ENCODE measurements around the gene BCAS1. TPM values are rescaled to one million over a fixed set of nuclear protein-coding genes. Genes with fewer than 3 reads are reported as not detected.

Gene BCAS1
- total and polyA plus RNA-seq, 2 donors (not counting 3 experiments of a cell fraction or from before 2014, with no cell fraction given), result not detected

DNA sequence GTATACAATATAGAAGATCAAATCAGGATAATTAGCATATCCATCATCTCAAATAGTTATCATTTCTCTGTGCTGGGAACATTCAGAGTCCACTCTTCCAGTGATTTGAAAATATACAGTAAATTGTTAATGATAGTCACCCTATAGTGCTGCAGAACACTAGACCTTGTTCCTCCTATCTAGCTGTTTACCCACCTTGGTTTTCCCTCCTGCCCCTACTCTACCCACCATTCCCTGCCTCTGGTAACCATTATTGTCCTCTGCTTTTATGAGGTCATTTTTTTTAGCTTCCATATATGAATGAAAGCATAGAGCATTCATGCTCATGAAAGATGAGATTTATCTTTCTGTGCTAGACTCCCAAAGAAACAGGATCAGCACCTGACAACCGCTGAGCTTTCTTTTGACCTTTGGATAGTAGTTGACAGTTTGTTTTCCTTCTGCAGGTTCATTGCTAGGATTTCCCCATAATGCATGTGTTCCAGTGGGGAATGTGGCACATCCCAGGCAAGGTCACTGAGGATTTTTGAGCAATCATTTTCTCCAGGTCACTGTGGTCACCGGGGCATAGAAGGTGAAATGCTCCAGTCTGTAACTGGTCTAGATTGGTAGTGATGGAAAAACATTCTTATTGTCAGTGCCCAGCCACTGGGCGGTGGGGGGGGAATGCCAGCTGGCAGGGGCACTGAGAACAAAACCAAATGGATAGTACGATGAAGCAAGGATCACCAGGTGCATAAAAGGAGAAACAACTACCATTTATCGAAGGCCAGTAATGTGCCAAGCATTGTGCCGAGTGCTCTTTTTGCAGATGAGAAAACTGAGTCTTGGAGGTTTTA is 33.6 kb upstream of the BCAS1 start:
- Histone ChIP-seq H3K36me3 (ENCODE audit: control insufficient read depth in 2 of 2, extremely low read depth in 1 of 2, insufficient read depth in 2 of 2, low read length in 2 of 2) (no peaks in the 10 kb centered on the region), H3K4me2 (ENCODE audit: insufficient read depth, low read length) (no peak overlapping the region), H3K79me2 (ENCODE audit: control insufficient read depth, insufficient read depth, low read length) (no peaks in the 10 kb centered on the region), H2AFZ (ENCODE audit: low read depth, low read length) (no peak overlapping the region), H3K9me3 (replicated peaks; ENCODE audit: control insufficient read depth, insufficient read depth, low read length) (no peaks in the 10 kb centered on the region), H4K20me1 (replicated peaks; ENCODE audit: control insufficient read depth, extremely low read depth, insufficient read depth, low read length) (no peaks in the 10 kb centered on the region), H3K4me3 (replicated peaks in 1 of 3; ENCODE audit: insufficient read depth in 1 of 3, low read depth in 1 of 3, low read length in 3 of 3) (no peak overlapping the region), H3K27me3 (ENCODE audit: control insufficient read depth in 2 of 2, insufficient read depth in 2 of 2, low read length in 2 of 2) (peaks cover 0 to 3% of the 10 kb centered on the region in 2 experiments), H3K4me1 (ENCODE audit: control insufficient read depth, extremely low read depth, insufficient read depth, low read length) (no peaks in the 10 kb centered on the region), H3K9me1 (replicated peaks; ENCODE audit: control insufficient read depth, extremely low read depth, insufficient read depth, low read length) (no peaks in the 10 kb centered on the region), H3K9ac (replicated peaks; ENCODE audit: extremely low read depth, insufficient read depth, low read length) (no peak overlapping the region), H3K27ac (ENCODE audit: insufficient read depth, low read depth, low read length) (no peak overlapping the region)
- TF ChIP-seq JUN (IDR thresholded peaks at IDR 0.05; ENCODE audit: borderline replicate concordance, insufficient read depth, insufficient read length, low read depth), result no peak
- no peak for TF ChIP-seq EZH2 (IDR thresholded peaks at IDR 0.05; ENCODE audit: borderline replicate concordance, low read depth, low read length, severe bottlenecking)
- no peak for TF ChIP-seq POLR2A (IDR thresholded peaks at IDR 0.05; ENCODE audit: low read depth, low read length)
- TF ChIP-seq MYC (IDR thresholded peaks at IDR 0.05; ENCODE audit: low read depth, low read length), result no peak
- TF ChIP-seq, protein P1, sequence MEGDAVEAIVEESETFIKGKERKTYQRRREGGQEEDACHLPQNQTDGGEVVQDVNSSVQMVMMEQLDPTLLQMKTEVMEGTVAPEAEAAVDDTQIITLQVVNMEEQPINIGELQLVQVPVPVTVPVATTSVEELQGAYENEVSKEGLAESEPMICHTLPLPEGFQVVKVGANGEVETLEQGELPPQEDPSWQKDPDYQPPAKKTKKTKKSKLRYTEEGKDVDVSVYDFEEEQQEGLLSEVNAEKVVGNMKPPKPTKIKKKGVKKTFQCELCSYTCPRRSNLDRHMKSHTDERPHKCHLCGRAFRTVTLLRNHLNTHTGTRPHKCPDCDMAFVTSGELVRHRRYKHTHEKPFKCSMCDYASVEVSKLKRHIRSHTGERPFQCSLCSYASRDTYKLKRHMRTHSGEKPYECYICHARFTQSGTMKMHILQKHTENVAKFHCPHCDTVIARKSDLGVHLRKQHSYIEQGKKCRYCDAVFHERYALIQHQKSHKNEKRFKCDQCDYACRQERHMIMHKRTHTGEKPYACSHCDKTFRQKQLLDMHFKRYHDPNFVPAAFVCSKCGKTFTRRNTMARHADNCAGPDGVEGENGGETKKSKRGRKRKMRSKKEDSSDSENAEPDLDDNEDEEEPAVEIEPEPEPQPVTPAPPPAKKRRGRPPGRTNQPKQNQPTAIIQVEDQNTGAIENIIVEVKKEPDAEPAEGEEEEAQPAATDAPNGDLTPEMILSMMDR (IDR thresholded peaks at IDR 0.05; ENCODE audit: extremely low read depth in 1 of 2, insufficient read depth in 1 of 2, low read depth in 1 of 2, low read length in 2 of 2), result no peak
- TF ChIP-seq GATA2 (IDR thresholded peaks at IDR 0.05; ENCODE audit: insufficient read depth, insufficient read length, low read depth, low read length), result no peak
- TF ChIP-seq FOS (IDR thresholded peaks at IDR 0.05; ENCODE audit: borderline replicate concordance, insufficient read depth, low read length), result no peak
- TF ChIP-seq POLR2AphosphoS5 (IDR thresholded peaks at IDR 0.05; ENCODE audit: insufficient read depth, low read depth, low read length), result no peak
- TF ChIP-seq, protein P2, sequence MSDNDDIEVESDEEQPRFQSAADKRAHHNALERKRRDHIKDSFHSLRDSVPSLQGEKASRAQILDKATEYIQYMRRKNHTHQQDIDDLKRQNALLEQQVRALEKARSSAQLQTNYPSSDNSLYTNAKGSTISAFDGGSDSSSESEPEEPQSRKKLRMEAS (IDR thresholded peaks at IDR 0.05; ENCODE audit: insufficient read depth, insufficient read length), result no peak
- dilution Hi-C loops (cut with MboI; ENCODE audit: extremely low pct_ligation_motif_present, low sequenced_read_pairs), result no loop called here
- no TSS peak for BruUV-seq (replicated peaks)
- CTCF ChIA-PET, result interaction anchor here (0.6 to 5.0 kb wide), 29 partner anchors 8 to 548 kb away, joined by 3 to 57 read pairs (median 4); partner anchors contain the start of genes BCAS1 and PFDN4
- intact Hi-C loops (cut with micrococcal nuclease), result loop anchor here (1.0 kb wide), 2 partner anchors 95 to 542 kb away; no protein-coding TSS in a partner anchor
- FAIRE-seq, result no peak
- DNase-seq (ENCODE audit: low read depth, low spot score), result no peak
- POLR2A ChIA-PET, result no interaction called here
